ENCODE data around the gene KCNJ15. TPM values are rescaled to one million over a fixed set of nuclear protein-coding genes. Genes with fewer than 3 reads are reported as not detected.

Gene KCNJ15
- total RNA-seq, 3 donors from 2014 or later: 0.44 to 0.77 TPM; not detected in 1

GRCh38 chr21:38349111-38349746, 92.4 kb downstream of the KCNJ15 start:
- ATAC-seq (no peak), DNase-seq (no peak)
- intact Hi-C loops (cut with DNase I, micrococcal nuclease): no loop called here
- Histone ChIP-seq H3K4me1 (ENCODE audit: low read depth) (no peaks in the 10 kb centered on the region), H3K36me3 (ENCODE audit: low read depth) (no peaks in the 10 kb centered on the region), H3K4me3 (no peak overlapping the region), H3K9me3 (no peaks in the 10 kb centered on the region)
- TF ChIP-seq, protein P1, sequence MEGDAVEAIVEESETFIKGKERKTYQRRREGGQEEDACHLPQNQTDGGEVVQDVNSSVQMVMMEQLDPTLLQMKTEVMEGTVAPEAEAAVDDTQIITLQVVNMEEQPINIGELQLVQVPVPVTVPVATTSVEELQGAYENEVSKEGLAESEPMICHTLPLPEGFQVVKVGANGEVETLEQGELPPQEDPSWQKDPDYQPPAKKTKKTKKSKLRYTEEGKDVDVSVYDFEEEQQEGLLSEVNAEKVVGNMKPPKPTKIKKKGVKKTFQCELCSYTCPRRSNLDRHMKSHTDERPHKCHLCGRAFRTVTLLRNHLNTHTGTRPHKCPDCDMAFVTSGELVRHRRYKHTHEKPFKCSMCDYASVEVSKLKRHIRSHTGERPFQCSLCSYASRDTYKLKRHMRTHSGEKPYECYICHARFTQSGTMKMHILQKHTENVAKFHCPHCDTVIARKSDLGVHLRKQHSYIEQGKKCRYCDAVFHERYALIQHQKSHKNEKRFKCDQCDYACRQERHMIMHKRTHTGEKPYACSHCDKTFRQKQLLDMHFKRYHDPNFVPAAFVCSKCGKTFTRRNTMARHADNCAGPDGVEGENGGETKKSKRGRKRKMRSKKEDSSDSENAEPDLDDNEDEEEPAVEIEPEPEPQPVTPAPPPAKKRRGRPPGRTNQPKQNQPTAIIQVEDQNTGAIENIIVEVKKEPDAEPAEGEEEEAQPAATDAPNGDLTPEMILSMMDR (IDR thresholded peaks at IDR 0.05): no peak

DNA sequence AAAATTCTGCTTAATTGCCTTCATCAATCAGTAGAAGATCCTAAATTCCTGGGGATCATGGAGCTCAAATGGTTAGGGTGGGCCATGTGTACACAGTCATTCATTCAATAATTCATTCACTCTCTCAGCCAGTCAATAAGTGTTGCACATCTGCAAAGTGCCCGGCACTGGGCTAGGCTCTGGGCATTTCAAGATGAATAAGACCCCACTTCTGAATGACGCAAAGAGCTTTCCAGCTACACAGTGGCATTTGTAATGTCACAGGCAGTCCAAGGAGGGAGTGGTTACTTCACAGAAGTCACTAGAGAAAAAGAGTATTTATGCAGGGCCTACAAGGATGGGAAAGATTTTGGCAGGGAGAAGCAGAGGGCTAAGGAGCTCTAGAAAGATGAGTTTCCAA, 93.2 kb downstream of the KCNJ15 start:
- DNase-seq: no peak
- ATAC-seq: no peak
- Histone ChIP-seq H3K4me1 (ENCODE audit: low read depth) (no peaks in the 10 kb centered on the region), H3K9me3 (no peaks in the 10 kb centered on the region), H3K4me3 (no peak overlapping the region), H3K36me3 (ENCODE audit: low read depth) (no peaks in the 10 kb centered on the region)
- intact Hi-C loops (cut with DNase I, micrococcal nuclease): loop anchor here in 1 of 2 donors (5.0 to 10.0 kb wide), 2 partner anchors 133 to 185 kb away; no protein-coding TSS in a partner anchor
- TF ChIP-seq, protein P1 (IDR thresholded peaks at IDR 0.05): no peak

GRCh38 chr21:38350684-38351083, 93.9 kb downstream of the KCNJ15 start:
- ATAC-seq: no peak
- DNase-seq: no peak
- TF ChIP-seq, protein P1 (IDR thresholded peaks at IDR 0.05): no peak
- Histone ChIP-seq H3K4me3 (no peak overlapping the region), H3K9me3 (no peaks in the 10 kb centered on the region), H3K4me1 (ENCODE audit: low read depth) (no peaks in the 10 kb centered on the region), H3K36me3 (ENCODE audit: low read depth) (no peaks in the 10 kb centered on the region)
- intact Hi-C loops (cut with DNase I, micrococcal nuclease): loop anchor here in 1 of 2 donors (5.0 to 10.0 kb wide), 2 partner anchors 133 to 186 kb away; no protein-coding TSS in a partner anchor

DNA sequence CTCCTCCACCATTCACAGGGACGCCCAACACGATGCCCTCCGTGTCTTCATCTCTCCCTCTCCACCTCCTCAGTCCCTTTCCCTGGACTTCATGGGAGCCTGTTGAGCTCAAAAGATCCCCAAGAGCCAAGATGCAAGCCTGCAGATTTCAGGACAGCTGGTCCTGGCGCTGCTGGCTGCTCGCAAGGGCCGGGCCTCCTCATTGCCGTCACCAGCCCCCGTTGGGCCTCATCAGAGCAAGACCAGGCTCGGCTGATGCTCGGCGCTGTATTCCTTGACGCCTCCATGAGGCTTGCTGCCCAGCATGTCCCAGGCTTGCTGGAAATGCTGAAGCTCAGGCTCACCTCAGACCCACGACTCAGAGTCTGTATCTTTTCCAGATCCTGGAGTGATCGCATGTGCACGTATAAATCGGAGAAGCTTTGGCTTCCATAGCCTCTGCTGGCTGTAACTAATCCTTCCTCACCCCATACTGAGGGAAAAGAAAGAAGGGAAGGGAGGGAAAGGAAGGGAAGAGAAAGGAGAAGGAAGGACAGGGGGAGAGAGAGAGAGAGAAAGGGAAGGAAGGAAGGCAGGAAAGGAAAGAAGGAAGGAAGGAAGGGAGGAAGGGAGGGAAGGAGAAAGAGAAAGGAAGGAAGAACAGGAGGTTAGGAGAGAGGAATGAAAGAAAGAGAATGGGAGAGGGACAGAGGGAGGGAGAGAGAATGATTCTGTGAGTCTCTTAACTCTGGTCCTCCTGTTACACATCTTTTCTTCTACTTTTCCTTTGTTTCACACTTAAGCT, 94.6 kb downstream of the KCNJ15 start:
- no peaks in the 10 kb centered on the region for H3K9me3 ChIP-seq
- TF ChIP-seq, protein P1 (IDR thresholded peaks at IDR 0.05): no peak
- DNase-seq: no peak
- no peak overlapping the region for H3K4me3 ChIP-seq
- no peaks in the 10 kb centered on the region for H3K4me1 ChIP-seq (ENCODE audit: low read depth)
- H3K36me3 ChIP-seq (ENCODE audit: low read depth): no peaks in the 10 kb centered on the region
- intact Hi-C loops (cut with DNase I, micrococcal nuclease): loop anchor here in 1 of 2 donors (5.0 to 10.0 kb wide), 2 partner anchors 134 to 187 kb away; no protein-coding TSS in a partner anchor
- no peak for ATAC-seq

DNA sequence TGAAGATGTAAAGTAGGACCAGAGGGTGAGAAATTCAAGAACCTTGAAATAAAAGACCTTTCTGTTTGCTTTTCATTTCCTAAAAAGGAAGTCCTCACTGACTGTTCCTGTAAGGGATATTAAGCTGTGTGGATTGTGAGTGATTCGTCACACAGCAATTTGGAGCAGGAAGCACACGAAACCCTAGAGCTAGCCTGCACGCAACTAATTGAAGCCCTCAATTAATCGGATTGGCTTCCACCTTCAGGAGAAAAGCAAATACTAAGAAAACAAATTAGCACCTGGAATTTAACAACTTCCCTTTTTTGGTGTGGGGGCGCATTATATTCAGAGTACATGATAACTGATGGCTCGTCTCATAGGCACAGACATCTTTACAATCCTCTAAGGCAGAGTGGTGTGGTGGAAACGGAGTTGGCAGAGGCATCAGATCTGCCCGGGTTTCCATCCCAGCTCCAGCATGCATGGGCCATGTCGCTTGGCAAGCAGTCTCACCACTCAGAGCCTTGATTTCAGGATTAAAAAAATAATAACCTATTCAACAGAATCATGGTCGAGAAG, 95.2 kb downstream of the KCNJ15 start:
- Histone ChIP-seq H3K4me3 (no peak overlapping the region), H3K9me3 (no peaks in the 10 kb centered on the region), H3K4me1 (ENCODE audit: low read depth) (no peaks in the 10 kb centered on the region), H3K36me3 (ENCODE audit: low read depth) (no peaks in the 10 kb centered on the region)
- intact Hi-C loops (cut with DNase I, micrococcal nuclease): loop anchor here in 1 of 2 donors (5.0 to 10.0 kb wide), 2 partner anchors 135 to 187 kb away; no protein-coding TSS in a partner anchor
- ATAC-seq: no peak
- no peak for DNase-seq
- TF ChIP-seq, protein P1 (IDR thresholded peaks at IDR 0.05): no peak
